SK-N-MC (cell line): Measurements from ENCODE around the gene STX8.

Experiments
- EZH2 ChIP-seq: fragments of 200-600 bp; sonication (generic); IDR thresholded peaks from one replicate; pipeline ENCODE4 v1.6.1; 2017; ENCODE audit warnings: antibody characterized with exemption
- POLR2AphosphoS5 ChIP-seq: IDR thresholded peaks from 2 replicates; pipeline ENCODE4 v1.6.1; 2012; ENCODE audit warnings: mild to moderate bottlenecking, low read depth, low read length, borderline replicate concordance

DNA sequence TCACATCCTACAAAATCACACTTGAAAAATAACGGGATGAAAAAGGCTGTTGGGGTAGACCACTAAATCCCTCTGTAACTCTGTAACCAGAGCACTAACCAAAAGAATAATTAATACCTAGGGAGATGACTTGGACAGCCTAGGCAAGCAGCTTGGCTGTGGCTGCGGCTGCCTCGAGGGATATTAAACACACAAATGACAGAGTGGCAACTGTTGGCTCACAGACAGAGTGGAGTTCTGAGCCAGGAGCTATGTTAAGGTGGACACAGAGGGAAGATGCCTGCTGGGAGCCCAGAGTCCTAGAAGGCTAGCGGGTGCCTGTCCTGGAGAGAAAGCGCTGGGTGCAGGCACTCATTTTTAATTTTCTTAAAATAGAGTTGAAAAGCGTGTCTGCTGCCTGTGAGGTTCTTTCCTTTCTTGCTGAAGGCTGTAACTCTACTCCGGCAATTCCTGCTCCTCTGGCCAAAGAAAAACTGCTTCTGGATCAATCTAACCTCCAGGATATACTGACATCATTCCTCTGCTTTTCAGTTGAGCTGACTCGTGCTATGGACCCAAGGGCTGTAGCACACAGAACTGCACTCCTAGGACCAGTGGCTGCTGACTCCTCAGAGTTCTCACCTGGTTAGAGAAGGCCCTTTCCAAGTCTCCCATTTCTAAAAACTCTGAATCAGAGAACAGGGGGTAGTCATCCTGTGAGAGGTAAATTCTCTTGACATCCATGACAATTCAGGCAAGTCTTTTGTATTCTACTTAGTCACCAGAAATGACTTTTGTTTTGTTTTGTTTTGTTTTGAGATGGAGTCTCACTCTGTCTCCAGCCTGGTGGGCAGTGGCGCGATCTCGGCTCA lies 147.9 kb downstream of the STX8 start:
- TF ChIP-seq POLR2AphosphoS5 (no peak), EZH2 (no peak)
